Cardiac muscle cell (in vitro differentiated cells and primary cell): Measurements from ENCODE around the gene UFM1. TPM values are rescaled to one million over a fixed set of nuclear protein-coding genes. Genes with fewer than 3 reads are reported as not detected.

Source experiments
- DNase-seq, 2 donors: peaks; one replicate each; pipeline versions ENCODE4 v3.0.0 to v3.0.0-alpha.2; 2010 to 2017; ENCODE audit warnings: low read depth in 1 of 2, low spot score in 1 of 2
- H3K27ac ChIP-seq: fragments of 200-600 bp; sonication (generic); 2 replicates; pipeline ENCODE4 v1.5.1; 2016
- H3K27me3 ChIP-seq: fragments of 200-600 bp; sonication (generic); 2 replicates; pipeline ENCODE4 v1.6.0; 2016; ENCODE audit warnings: control low read depth
- H3K36me3 ChIP-seq: fragments of 200-600 bp; sonication (generic); 2 replicates; pipeline ENCODE4 v1.5.1; 2016; ENCODE audit warnings: control low read depth
- H3K4me1 ChIP-seq: fragments of 200-600 bp; sonication (generic); 2 replicates; pipeline ENCODE4 v1.8.1; 2017; ENCODE audit warnings: low read depth, mild to moderate bottlenecking, mixed run types
- H3K4me3 ChIP-seq: fragments of 200-600 bp; sonication (generic); 2 replicates; pipeline ENCODE4 v1.5.1; 2016; ENCODE audit warnings: mild to moderate bottlenecking
- H3K9me3 ChIP-seq: fragments of 200-600 bp; sonication (generic); 2 replicates; pipeline ENCODE4 v1.5.1; 2017; ENCODE audit warnings: low read depth, mild to moderate bottlenecking, control low read depth
- CTCF ChIP-seq: IDR thresholded peaks from 2 replicates; pipeline ENCODE4 v1.5.1; 2012; ENCODE audit warnings: low read depth, mild to moderate bottlenecking, low read length
- polyA plus RNA-seq: library from polyadenylated mRNA; unstranded; fragments of >200 nt; fragmentation: Nextera tagmentation; extraction: Ambion mirVana; gene quantifications from 2 replicates; pipeline ENCODE4 v1.2.1, GENCODE V29; 2016
- total RNA-seq: library from RNA; depleted of rRNA; stranded (reverse); fragments of >200 nt; gene quantifications from 2 replicates; pipeline ENCODE4 v1.2.3, GENCODE V29; 2016

UFM1 gene
- total and polyA plus RNA-seq, 2 experiments from 2014 or later = 40.4 to 58.4 TPM

GRCh38 chr13:38382946-38383345 is 33.3 kb downstream of the UFM1 start:
- Histone ChIP-seq H3K27me3 (no peaks in the 10 kb centered on the region), H3K4me1 (peaks cover 5% of the 10 kb centered on the region), H3K9me3 (no peaks in the 10 kb centered on the region), H3K36me3 (no peaks in the 10 kb centered on the region), H3K27ac (no peak overlapping the region), H3K4me3 (no peak overlapping the region)
- no peak for DNase-seq
- no peak for TF ChIP-seq CTCF

GRCh38 chr13:38384171-38384570 is 34.5 kb downstream of the UFM1 start:
- no peaks in the 10 kb centered on the region for H3K36me3 ChIP-seq
- H3K27ac ChIP-seq = no peak overlapping the region

GRCh38 chr13:38385153-38385891 is 35.7 kb downstream of the UFM1 start:
- H3K4me1 ChIP-seq = peaks cover 5% of the 10 kb centered on the region
- H3K4me3 ChIP-seq = no peak overlapping the region
- no peaks in the 10 kb centered on the region for H3K36me3 ChIP-seq
- no peaks in the 10 kb centered on the region for H3K27me3 ChIP-seq
- TF ChIP-seq CTCF = no peak
- H3K27ac ChIP-seq = no peak overlapping the region
- H3K9me3 ChIP-seq = no peaks in the 10 kb centered on the region
- no peak for DNase-seq

More at GRCh38 chr13:38384171-38384570, 34.5 kb downstream of the UFM1 start:
- H3K9me3 ChIP-seq = no peaks in the 10 kb centered on the region
- no peak for TF ChIP-seq CTCF
- DNase-seq = no peak
- H3K4me1 ChIP-seq = peaks cover 5% of the 10 kb centered on the region
- H3K4me3 ChIP-seq = no peak overlapping the region
- H3K27me3 ChIP-seq = no peaks in the 10 kb centered on the region

- H3K4me1 ChIP-seq = peaks cover 5% of the 10 kb centered on the region
- H3K27ac ChIP-seq = no peak overlapping the region
- TF ChIP-seq CTCF = no peak
- no peaks in the 10 kb centered on the region for H3K9me3 ChIP-seq
- DNase-seq = peak in 1 of 2 donors; percentile 41
- H3K27me3 ChIP-seq = no peaks in the 10 kb centered on the region
- no peak overlapping the region for H3K4me3 ChIP-seq
- no peaks in the 10 kb centered on the region for H3K36me3 ChIP-seq
Observed at GRCh38 chr13:38386421-38386820, 36.8 kb downstream of the UFM1 start.

- no peak for TF ChIP-seq CTCF
- Histone ChIP-seq H3K4me3 (no peak overlapping the region), H3K27me3 (no peaks in the 10 kb centered on the region), H3K4me1 (no peaks in the 10 kb centered on the region), H3K36me3 (no peaks in the 10 kb centered on the region), H3K27ac (no peak overlapping the region), H3K9me3 (no peaks in the 10 kb centered on the region)
- DNase-seq = no peak
Observed at GRCh38 chr13:38391341-38391740, 41.7 kb downstream of the UFM1 start.
